ENCODE measurements around the gene NT5C. TPM values are rescaled to one million over a fixed set of nuclear protein-coding genes. Genes with fewer than 3 reads are reported as not detected.
"Not testable (repeated sequence)": the region's sequence is repeated elsewhere in the genome, so short reads cannot be mapped to it uniquely, and the experiment has no call there.

NT5C gene
- polyA plus RNA-seq, 6 donors from 2014 or later = 85.0 to 136 (median 111) TPM

GRCh38 chr17:75154195-75155106 is 22.9 kb upstream of the NT5C start, which contains the start of gene JPT1:
TSS of gene JPT1 (minus strand) at chr17:75154512. CDS start at chr17:75154397, 115 bp downstream.
- Mint-ChIP-seq H3K4me1 (peaks cover 27 to 42% (median 32%) of the 10 kb centered on the region in 3 donors), H3K36me3 (no peaks in the 10 kb centered on the region), H3K27ac (peak within 1 kb of the TSS; percentile 79 to 96 (median 88)), H3K9me3 (no peaks in the 10 kb centered on the region), H3K4me3 (peak within 1 kb of the TSS; percentile 87 to 97 (median 96)), H3K27me3 (no peaks in the 10 kb centered on the region)
- DNase-seq = peak; percentile 96
- peak; percentile 96 to 97 for ATAC-seq (ENCODE audit: low read depth in 2 of 2)

DNA sequence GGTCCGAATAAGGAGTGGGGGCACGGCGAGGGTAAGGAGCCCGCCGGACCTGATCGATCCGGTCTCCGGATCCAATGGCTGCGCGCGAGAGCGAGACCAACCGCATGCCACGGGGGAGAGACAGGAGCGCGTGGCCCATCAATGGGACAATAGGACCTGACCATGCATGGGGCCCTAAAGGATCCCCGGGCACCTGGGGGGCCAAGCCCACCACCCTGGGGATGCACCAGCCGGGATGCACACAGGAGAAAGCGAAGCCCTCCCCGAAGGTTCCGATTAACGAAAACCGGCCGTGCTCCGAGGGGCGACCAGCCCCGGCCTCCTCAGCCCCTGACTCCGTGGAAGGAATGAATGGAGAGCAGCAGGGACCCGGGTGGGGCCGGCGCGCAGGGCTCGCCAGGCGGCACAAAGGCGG is 22.2 kb upstream of the NT5C start:
- peak overlapping the region; percentile 87 to 95 (median 93) for H3K4me3 Mint-ChIP-seq
- DNase-seq (no peak), ATAC-seq (ENCODE audit: low read depth in 2 of 2) (no peak)
- H3K27me3 Mint-ChIP-seq = no peaks in the 10 kb centered on the region
- H3K4me1 Mint-ChIP-seq = peaks cover 27 to 42% (median 32%) of the 10 kb centered on the region in 3 donors
- H3K9me3 Mint-ChIP-seq = no peaks in the 10 kb centered on the region
- peak overlapping the region in 5 of 6 donors; percentile 79 to 94 (median 82) for H3K27ac Mint-ChIP-seq
- no peaks in the 10 kb centered on the region for H3K36me3 Mint-ChIP-seq

DNA sequence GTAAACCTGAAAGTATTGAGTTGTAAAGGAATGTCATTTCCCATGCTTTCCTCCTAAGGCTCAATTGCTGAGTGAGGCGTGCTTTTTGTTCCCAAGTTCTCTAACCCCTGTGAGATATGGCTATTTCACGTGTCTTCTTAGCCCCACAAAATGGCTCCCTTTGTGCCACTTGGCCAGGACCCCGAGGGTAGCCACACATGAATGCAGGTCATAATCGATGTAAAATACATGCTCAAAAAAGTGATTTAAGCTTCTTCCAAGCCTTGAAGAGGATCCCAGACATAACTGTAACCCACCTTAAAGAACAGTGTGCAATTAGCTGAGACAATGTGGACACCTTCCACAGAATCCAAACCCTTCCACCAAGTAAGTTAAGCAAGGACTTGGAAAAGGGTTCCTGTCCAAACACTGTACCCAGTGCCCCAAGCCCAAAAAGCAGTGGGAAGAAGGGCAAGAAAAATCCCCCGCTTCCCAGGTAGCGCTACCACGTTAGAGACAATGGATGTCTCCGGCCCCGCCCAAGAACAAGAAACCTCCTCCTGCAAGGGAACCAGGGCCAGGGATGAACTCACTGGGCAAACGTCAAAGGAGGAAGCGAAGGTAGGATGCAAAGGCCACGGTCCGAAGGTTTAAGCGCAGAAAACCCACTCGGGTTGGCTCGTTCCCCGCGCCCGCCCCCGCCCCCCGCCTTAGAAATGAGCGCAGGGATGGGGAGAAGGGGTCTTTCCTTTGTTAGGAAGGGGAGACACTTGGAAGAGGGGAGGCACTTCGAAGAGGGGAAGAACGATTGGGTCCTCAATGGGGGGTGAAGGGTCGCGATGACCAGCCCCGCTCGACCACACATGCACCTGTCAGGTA is 21.6 kb upstream of the NT5C start:
- Mint-ChIP-seq H3K4me3 (peak overlapping the region; percentile 87 to 95 (median 93)), H3K4me1 (peaks cover 27 to 42% (median 32%) of the 10 kb centered on the region in 3 donors), H3K27me3 (no peaks in the 10 kb centered on the region), H3K36me3 (no peaks in the 10 kb centered on the region), H3K9me3 (no peaks in the 10 kb centered on the region), H3K27ac (peak overlapping the region in 4 of 6 donors; percentile 44 to 87 (median 78))
- DNase-seq (no peak), ATAC-seq (ENCODE audit: low read depth in 2 of 2) (no peak)

DNA sequence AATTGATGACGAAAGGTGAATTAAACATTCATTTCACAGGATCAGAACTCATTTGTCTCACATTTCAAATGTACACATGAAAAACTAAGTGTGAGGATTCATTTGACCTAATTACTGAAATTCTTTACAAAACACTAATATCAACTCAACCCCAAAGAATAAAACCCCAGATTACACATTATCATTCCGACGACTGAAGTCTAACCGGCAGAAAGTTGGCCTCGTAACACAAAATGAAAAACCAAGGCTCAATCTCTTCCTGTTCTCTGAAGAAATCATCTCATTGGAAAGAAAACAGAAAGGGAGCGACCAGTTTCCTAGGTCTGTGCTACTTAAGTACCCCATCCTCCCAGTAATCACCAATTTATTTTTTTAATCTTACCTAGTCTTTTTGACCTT is 21.0 kb upstream of the NT5C start:
- H3K9me3 Mint-ChIP-seq = no peaks in the 10 kb centered on the region
- DNase-seq = no peak
- ATAC-seq (ENCODE audit: low read depth in 2 of 2) = no peak
- peaks cover 27 to 39% (median 32%) of the 10 kb centered on the region in 3 donors for H3K4me1 Mint-ChIP-seq
- H3K4me3 Mint-ChIP-seq = peak overlapping the region in 6 of 8 donors; percentile 87 to 95 (median 93)
- H3K27ac Mint-ChIP-seq = no peak overlapping the region
- H3K36me3 Mint-ChIP-seq = no peaks in the 10 kb centered on the region
- H3K27me3 Mint-ChIP-seq = no peaks in the 10 kb centered on the region

DNA sequence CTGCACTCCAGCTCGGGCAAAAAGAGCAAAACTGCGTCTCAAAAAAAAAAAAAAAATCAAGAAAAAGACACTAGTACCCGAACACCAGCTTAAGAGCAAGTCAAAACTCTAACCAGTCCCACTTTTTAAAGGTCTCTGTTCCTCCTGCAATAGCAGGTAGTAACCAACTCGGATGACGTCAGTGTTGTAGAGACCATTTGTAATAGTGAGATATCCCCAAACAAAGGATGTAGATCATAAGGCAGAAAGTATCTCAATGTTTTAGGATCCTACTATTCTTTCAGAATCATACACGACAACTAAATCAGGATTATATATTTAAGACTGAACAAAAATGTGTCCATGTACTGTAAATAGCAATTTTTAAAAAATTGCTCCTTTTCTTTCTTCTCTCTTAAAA is 20.4 kb upstream of the NT5C start:
- no peak for ATAC-seq (ENCODE audit: low read depth in 2 of 2)
- Mint-ChIP-seq H3K27me3 (no peaks in the 10 kb centered on the region), H3K4me3 (peak overlapping the region in 2 of 8 donors; percentile 35 to 87), H3K4me1 (peaks cover 26 to 33% (median 32%) of the 10 kb centered on the region in 3 donors), H3K27ac (peak overlapping the region in 1 of 6 donors; percentile 27), H3K36me3 (peaks cover 2 to 6% of the 10 kb centered on the region in 2 donors), H3K9me3 (no peaks in the 10 kb centered on the region)
- no peak for DNase-seq

- H3K9me3 Mint-ChIP-seq = no peaks in the 10 kb centered on the region
- DNase-seq = no peak
- H3K27me3 Mint-ChIP-seq = no peaks in the 10 kb centered on the region
- peaks cover 9 to 18% (median 12%) of the 10 kb centered on the region in 3 donors for H3K4me1 Mint-ChIP-seq
- H3K27ac Mint-ChIP-seq = peak overlapping the region in 1 of 6 donors; percentile 10
- H3K36me3 Mint-ChIP-seq = peaks cover 3 to 9% of the 10 kb centered on the region in 2 donors
- peak in 1 of 2 donors; percentile 25 for ATAC-seq (ENCODE audit: low read depth in 2 of 2)
- no peak overlapping the region for H3K4me3 Mint-ChIP-seq
These were observed 16.5 kb upstream of the NT5C start for GRCh38 chr17:75147878-75148546.

DNA sequence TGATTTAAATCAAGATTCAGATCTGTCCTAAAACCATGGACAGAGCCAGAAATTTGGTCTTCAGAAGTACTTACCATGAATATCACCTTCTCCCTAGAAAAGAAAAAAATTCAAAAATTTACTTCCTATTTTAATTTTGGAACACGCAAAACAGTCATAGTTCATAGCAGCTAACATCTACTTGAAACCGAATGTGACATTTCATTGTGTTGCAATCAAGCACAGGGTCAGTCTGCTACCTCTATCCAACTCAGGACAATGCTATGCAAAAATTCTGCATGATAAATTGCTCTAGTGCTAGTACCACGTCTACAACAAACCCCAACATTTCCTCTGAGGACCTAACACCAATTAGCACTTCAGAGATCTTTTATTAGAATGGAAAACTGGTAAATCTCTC is 15.1 kb upstream of the NT5C start:
- Mint-ChIP-seq H3K4me1 (peaks cover 3 to 9% (median 4%) of the 10 kb centered on the region in 3 donors), H3K9me3 (no peaks in the 10 kb centered on the region), H3K27me3 (no peaks in the 10 kb centered on the region), H3K36me3 (peaks cover 3 to 9% of the 10 kb centered on the region in 2 donors), H3K4me3 (no peak overlapping the region), H3K27ac (peak overlapping the region in 1 of 6 donors; percentile 57)
- ATAC-seq (ENCODE audit: low read depth in 2 of 2) (no peak), DNase-seq (no peak)

- no peak for DNase-seq
- peak overlapping the region in 1 of 6 donors; percentile 35 for H3K27ac Mint-ChIP-seq
- H3K4me3 Mint-ChIP-seq = no peak overlapping the region
- no peaks in the 10 kb centered on the region for H3K27me3 Mint-ChIP-seq
- peaks cover 3 to 9% of the 10 kb centered on the region in 2 donors for H3K36me3 Mint-ChIP-seq
- ATAC-seq (ENCODE audit: low read depth in 2 of 2) = no peak
- peaks cover 11 to 22% (median 18%) of the 10 kb centered on the region in 3 donors for H3K4me1 Mint-ChIP-seq
- no peaks in the 10 kb centered on the region for H3K9me3 Mint-ChIP-seq
These were observed 13.4 kb upstream of the NT5C start for GRCh38 chr17:75144816-75145512.

DNA sequence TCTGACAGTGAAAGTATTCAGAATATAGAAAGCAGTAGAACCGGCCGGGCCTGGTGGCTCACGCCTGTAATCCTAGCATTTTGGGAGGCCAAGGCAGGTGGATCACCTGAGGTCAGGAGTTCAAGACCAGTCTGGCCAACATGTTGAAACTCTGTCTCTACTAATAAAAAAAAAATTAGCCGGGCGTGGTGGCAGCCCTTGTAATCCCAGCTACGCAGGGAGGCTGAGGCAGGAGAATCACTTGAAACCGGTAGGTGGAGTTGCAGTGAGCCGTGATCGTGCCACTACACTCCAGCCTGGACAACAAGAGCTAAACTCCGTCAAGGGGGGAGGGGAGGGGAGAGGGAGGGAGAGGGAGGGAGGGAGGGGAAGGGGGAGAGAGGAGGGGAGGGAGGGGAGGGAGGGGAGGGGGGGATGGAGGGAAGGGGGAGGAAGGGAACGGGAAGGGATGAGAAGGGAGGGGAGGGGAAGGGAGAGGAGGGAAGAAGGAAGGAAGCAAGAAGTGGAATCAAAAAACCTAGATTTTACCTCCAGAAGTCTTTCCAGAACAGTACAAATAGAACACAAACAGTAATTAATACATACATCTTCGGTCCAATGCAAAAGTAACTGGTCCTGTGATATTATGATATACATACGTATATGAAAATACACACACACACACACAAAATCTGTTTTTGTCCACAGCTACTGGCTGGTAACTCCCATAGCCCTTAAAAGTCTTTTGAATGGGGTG is 10.9 kb upstream of the NT5C start:
- H3K4me1 Mint-ChIP-seq = peaks cover 7 to 22% (median 18%) of the 10 kb centered on the region in 3 donors

DNA sequence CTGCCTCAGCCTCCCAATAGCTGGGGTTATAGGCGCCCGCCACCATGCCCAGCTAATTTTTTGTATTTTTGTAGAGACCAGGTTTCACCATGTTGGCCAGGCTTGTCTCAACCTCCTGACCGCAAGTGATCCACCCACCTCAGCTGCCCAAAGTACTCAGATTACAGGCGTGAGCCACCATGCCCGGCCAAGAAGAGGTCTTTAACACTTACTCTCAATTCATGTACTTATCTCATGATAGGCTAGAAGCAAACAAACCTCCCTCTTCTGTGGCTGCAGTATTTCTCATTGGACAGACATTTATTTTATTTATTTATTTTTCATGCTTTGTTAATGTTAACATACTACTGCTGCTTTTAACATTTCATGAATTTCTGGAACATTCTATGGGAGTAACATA is 7.0 kb upstream of the NT5C start:
- H3K9me3 Mint-ChIP-seq = no peaks in the 10 kb centered on the region
- no peak overlapping the region for H3K4me3 Mint-ChIP-seq
- ATAC-seq (ENCODE audit: low read depth in 2 of 2) = no peak
- no peaks in the 10 kb centered on the region for H3K27me3 Mint-ChIP-seq
- H3K36me3 Mint-ChIP-seq = no peaks in the 10 kb centered on the region
- DNase-seq = no peak
- H3K27ac Mint-ChIP-seq = no peak overlapping the region
- H3K4me1 Mint-ChIP-seq = peaks cover 7 to 24% (median 17%) of the 10 kb centered on the region in 3 donors

More for the DNA sequence above, 10.9 kb upstream of the NT5C start:
- H3K4me3 Mint-ChIP-seq = peak overlapping the region in 1 of 8 donors; percentile 30
- H3K27me3 Mint-ChIP-seq = no peaks in the 10 kb centered on the region
- no peaks in the 10 kb centered on the region for H3K9me3 Mint-ChIP-seq
- peaks cover 3 to 8% of the 10 kb centered on the region in 2 donors for H3K36me3 Mint-ChIP-seq
- H3K27ac Mint-ChIP-seq = peak overlapping the region in 2 of 6 donors; percentile 47 to 51
- DNase-seq (no peak), ATAC-seq (ENCODE audit: low read depth in 2 of 2) (no peak)

- H3K27ac Mint-ChIP-seq = peak overlapping the region in 1 of 6 donors; percentile 78
- not testable (repeated sequence) for DNase-seq; H3K36me3 Mint-ChIP-seq; H3K9me3 Mint-ChIP-seq; ATAC-seq (ENCODE audit: low read depth in 2 of 2); H3K4me3 Mint-ChIP-seq; H3K27me3 Mint-ChIP-seq
- H3K4me1 Mint-ChIP-seq = peaks cover 7 to 26% (median 17%) of the 10 kb centered on the region in 3 donors
These were observed 6.2 kb upstream of the NT5C start for GRCh38 chr17:75137762-75138161.

DNA sequence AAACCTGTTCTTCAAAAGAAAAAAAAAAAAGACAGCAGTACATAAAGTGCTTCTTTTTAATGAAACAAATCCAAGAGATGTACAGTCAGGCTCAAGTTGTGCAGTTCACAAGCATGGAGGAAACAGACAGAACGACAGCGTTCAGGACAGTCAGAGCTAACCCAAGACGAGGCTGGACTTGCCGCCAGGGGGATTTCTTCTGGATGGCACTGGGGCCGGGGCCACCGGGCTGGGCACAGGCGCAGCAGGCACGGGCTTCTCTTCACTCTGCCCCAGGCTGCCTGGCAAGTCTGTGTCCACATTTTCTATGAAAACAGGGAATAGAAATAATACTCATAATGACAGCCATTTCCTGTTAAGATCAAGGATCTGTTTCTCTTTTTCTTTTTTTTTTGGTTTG is 4.4 kb upstream of the NT5C start:
- Mint-ChIP-seq H3K27ac (peak overlapping the region in 3 of 6 donors; percentile 4 to 91 (median 84)), H3K9me3 (no peaks in the 10 kb centered on the region), H3K27me3 (no peaks in the 10 kb centered on the region), H3K36me3 (no peaks in the 10 kb centered on the region), H3K4me3 (peak overlapping the region in 1 of 8 donors; percentile 52), H3K4me1 (peaks cover 5 to 27% (median 14%) of the 10 kb centered on the region in 3 donors)
- ATAC-seq (ENCODE audit: low read depth in 2 of 2) = no peak
- no peak for DNase-seq
